ENCODE data around the gene PEX11G.

DNA sequence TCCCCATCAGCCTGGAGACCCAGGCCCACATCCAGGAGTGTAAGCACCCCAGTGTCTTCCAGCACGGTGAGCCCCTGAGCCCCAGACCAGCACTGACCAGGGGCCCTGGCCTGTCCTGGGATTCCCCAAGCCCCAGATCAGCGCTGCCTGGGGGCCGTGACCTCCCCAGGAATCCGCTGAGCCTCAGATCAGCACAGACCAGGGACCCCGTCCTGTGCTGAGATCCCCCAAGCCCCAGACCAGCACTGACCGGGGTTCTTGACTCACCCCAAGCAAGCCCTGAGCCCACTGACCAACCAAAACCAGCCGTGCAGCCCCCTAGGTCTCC is 39.3 kb upstream of the PEX11G start:
- TF ChIP-seq RAD21 (conservative IDR thresholded peaks at IDR 0.05) (no peak), SMC3 (conservative IDR thresholded peaks at IDR 0.05; ENCODE audit: poor library complexity) (no peak), EZH2 (IDR thresholded peaks at IDR 0.05; ENCODE audit: borderline replicate concordance, insufficient read depth, low read length, poor library complexity, severe bottlenecking) (no peak), POLR2AphosphoS5 (IDR thresholded peaks at IDR 0.05) (no peak)
- TF ChIP-seq, protein P1, sequence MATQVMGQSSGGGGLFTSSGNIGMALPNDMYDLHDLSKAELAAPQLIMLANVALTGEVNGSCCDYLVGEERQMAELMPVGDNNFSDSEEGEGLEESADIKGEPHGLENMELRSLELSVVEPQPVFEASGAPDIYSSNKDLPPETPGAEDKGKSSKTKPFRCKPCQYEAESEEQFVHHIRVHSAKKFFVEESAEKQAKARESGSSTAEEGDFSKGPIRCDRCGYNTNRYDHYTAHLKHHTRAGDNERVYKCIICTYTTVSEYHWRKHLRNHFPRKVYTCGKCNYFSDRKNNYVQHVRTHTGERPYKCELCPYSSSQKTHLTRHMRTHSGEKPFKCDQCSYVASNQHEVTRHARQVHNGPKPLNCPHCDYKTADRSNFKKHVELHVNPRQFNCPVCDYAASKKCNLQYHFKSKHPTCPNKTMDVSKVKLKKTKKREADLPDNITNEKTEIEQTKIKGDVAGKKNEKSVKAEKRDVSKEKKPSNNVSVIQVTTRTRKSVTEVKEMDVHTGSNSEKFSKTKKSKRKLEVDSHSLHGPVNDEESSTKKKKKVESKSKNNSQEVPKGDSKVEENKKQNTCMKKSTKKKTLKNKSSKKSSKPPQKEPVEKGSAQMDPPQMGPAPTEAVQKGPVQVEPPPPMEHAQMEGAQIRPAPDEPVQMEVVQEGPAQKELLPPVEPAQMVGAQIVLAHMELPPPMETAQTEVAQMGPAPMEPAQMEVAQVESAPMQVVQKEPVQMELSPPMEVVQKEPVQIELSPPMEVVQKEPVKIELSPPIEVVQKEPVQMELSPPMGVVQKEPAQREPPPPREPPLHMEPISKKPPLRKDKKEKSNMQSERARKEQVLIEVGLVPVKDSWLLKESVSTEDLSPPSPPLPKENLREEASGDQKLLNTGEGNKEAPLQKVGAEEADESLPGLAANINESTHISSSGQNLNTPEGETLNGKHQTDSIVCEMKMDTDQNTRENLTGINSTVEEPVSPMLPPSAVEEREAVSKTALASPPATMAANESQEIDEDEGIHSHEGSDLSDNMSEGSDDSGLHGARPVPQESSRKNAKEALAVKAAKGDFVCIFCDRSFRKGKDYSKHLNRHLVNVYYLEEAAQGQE (IDR thresholded peaks at IDR 0.05; ENCODE audit: borderline replicate concordance) = no peak
